H9 (cell line): ENCODE measurements around the gene LRFN2. TPM values are rescaled to one million over a fixed set of nuclear protein-coding genes. Genes with fewer than 3 reads are reported as not detected.

Experiments
- DNase-seq: peaks from one replicate; pipeline ENCODE4 v3.0.0-alpha.2; 2017
- H2AFZ ChIP-seq: one replicate; pipeline ENCODE4 v1.6.1; 2013; ENCODE audit warnings: mild to moderate bottlenecking, low read length, control low read depth, moderate library complexity
- H2AK5ac ChIP-seq: 2 replicates; pipeline ENCODE4 v1.6.1; 2013; ENCODE audit warnings: low read length, control low read depth, mixed read lengths; ENCODE audit not compliant: insufficient read length
- H2BK120ac ChIP-seq: one replicate; pipeline ENCODE4 v1.6.1; 2013; ENCODE audit warnings: low read depth, mild to moderate bottlenecking, low read length, control low read depth, inconsistent platforms; ENCODE audit not compliant: poor library complexity, severe bottlenecking
- H2BK12ac ChIP-seq: 2 replicates; pipeline ENCODE4 v1.6.1; 2013; ENCODE audit warnings: low read length, control low read depth, mixed read lengths, low read depth; ENCODE audit not compliant: insufficient read length
- H2BK15ac ChIP-seq: 2 replicates; pipeline ENCODE4 v1.6.1; 2013; ENCODE audit warnings: low read depth, low read length, control low read depth
- H2BK20ac ChIP-seq: one replicate; pipeline ENCODE4 v1.6.1; 2013; ENCODE audit warnings: low read depth, mild to moderate bottlenecking, low read length, control low read depth, inconsistent platforms; ENCODE audit not compliant: poor library complexity, severe bottlenecking
- H2BK5ac ChIP-seq: 2 replicates; pipeline ENCODE4 v1.6.1; 2013; ENCODE audit warnings: low read length, control low read depth, mixed read lengths; ENCODE audit not compliant: insufficient read length
- H3K14ac ChIP-seq: 2 replicates; pipeline ENCODE4 v1.6.1; 2013; ENCODE audit warnings: low read length, control low read depth; ENCODE audit not compliant: insufficient read depth
- H3K18ac ChIP-seq: 2 replicates; pipeline ENCODE4 v1.6.1; 2013; ENCODE audit warnings: low read depth, mild to moderate bottlenecking, mixed read lengths, low read length, control low read depth; ENCODE audit not compliant: insufficient read length
- H3K23ac ChIP-seq: 2 replicates; pipeline ENCODE4 v1.6.1; 2013; ENCODE audit warnings: low read length, control low read depth, mixed read lengths, low read depth; ENCODE audit not compliant: insufficient read length
- H3K23me2 ChIP-seq: 2 replicates; pipeline ENCODE4 v1.6.1; 2013; ENCODE audit warnings: low read depth, mild to moderate bottlenecking, mixed read lengths, low read length, control low read depth; ENCODE audit not compliant: insufficient read length, poor library complexity, severe bottlenecking
- H3K27ac ChIP-seq: 2 replicates; pipeline ENCODE4 v1.5.1; 2013; ENCODE audit warnings: low read length, control low read depth, mixed read lengths, low read depth; ENCODE audit not compliant: insufficient read length
- H3K27me3 ChIP-seq: 2 replicates; pipeline ENCODE4 v1.6.1; 2013; ENCODE audit warnings: low read length, control low read depth, inconsistent platforms; ENCODE audit not compliant: insufficient read depth
- H3K4ac ChIP-seq: 2 replicates; pipeline ENCODE4 v1.6.1; 2013; ENCODE audit warnings: low read depth, mild to moderate bottlenecking, control low read depth, inconsistent platforms, low read length, moderate library complexity
- H3K4me1 ChIP-seq: 2 replicates; pipeline ENCODE4 v1.6.1; 2013; ENCODE audit warnings: low read length, control low read depth, inconsistent platforms; ENCODE audit not compliant: insufficient read depth
- H3K4me2 ChIP-seq: 2 replicates; pipeline ENCODE4 v1.6.1; 2013; ENCODE audit warnings: low read length, control low read depth, mixed read lengths; ENCODE audit not compliant: insufficient read length, insufficient read depth
- H3K56ac ChIP-seq: 2 replicates; pipeline ENCODE4 v1.6.1; 2013; ENCODE audit warnings: low read depth, mild to moderate bottlenecking, mixed read lengths, low read length, control low read depth; ENCODE audit not compliant: insufficient read length
- H3K79me1 ChIP-seq: 2 replicates; pipeline ENCODE4 v1.6.1; 2013; ENCODE audit warnings: low read depth, mild to moderate bottlenecking, moderate library complexity, low read length, control low read depth, inconsistent platforms; ENCODE audit not compliant: insufficient read depth, poor library complexity, severe bottlenecking
- H3K79me2 ChIP-seq: 2 replicates; pipeline ENCODE4 v1.6.1; 2013; ENCODE audit warnings: low read length, control low read depth, inconsistent platforms; ENCODE audit not compliant: insufficient read depth
- H3K9ac ChIP-seq: 2 replicates; pipeline ENCODE4 v1.6.1; 2013; ENCODE audit warnings: low read length, control low read depth, mixed read lengths; ENCODE audit not compliant: insufficient read length; ENCODE audit errors: extremely low read depth
- H3K9me3 ChIP-seq: one replicate; pipeline ENCODE4 v1.6.1; 2013; ENCODE audit warnings: low read depth, low read length, inconsistent platforms; ENCODE audit not compliant: control insufficient read depth
- H3T11ph ChIP-seq: one replicate; pipeline ENCODE4 v1.6.1; 2013; ENCODE audit warnings: mild to moderate bottlenecking, low read length, control low read depth, inconsistent platforms
- H4K20me1 ChIP-seq: one replicate; pipeline ENCODE4 v1.6.1; 2013; ENCODE audit not compliant: control insufficient read depth, insufficient read length, insufficient read depth
- H4K5ac ChIP-seq: 2 replicates; pipeline ENCODE4 v1.6.1; 2013; ENCODE audit warnings: low read depth, mild to moderate bottlenecking, mixed read lengths, low read length, control low read depth; ENCODE audit not compliant: insufficient read length
- H4K8ac ChIP-seq: replicated peaks from 2 replicates; pipeline ENCODE4 v1.6.1; 2013; ENCODE audit warnings: low read length, control low read depth, mixed read lengths, low read depth; ENCODE audit not compliant: insufficient read length
- H4K91ac ChIP-seq: 2 replicates; pipeline ENCODE4 v1.6.1; 2013; ENCODE audit warnings: low read depth, mild to moderate bottlenecking, moderate library complexity, mixed read lengths, low read length, control low read depth; ENCODE audit not compliant: insufficient read length
- H3K27ac Mint-ChIP-seq, 3 experiments: 2 replicates in 2 of 3; 3 replicates in 1 of 3; pipeline ENCODE4 v1.8.0; 2020 to 2021; ENCODE audit warnings: mixed read lengths in 3 of 3, mild to moderate bottlenecking in 1 of 3, moderate library complexity in 1 of 3
- H3K27me3 Mint-ChIP-seq: 2 replicates; pipeline ENCODE4 v1.8.0; 2021; ENCODE audit warnings: low read depth, mild to moderate bottlenecking, moderate library complexity, mixed read lengths
- H3K36me3 Mint-ChIP-seq, 3 experiments: 2 replicates in 2 of 3; 3 replicates in 1 of 3; pipeline ENCODE4 v1.8.0; 2020 to 2021; ENCODE audit warnings: low read depth in 3 of 3, mixed read lengths in 3 of 3; ENCODE audit not compliant: insufficient read depth in 1 of 3
- H3K4me1 Mint-ChIP-seq, 2 experiments: 2 replicates each; pipeline ENCODE4 v1.8.0; 2020; ENCODE audit warnings: mixed read lengths in 2 of 2
- H3K4me3 Mint-ChIP-seq, 2 experiments: 2 replicates in 1 of 2; 3 replicates in 1 of 2; pipeline ENCODE4 v1.8.0; 2020 to 2021; ENCODE audit warnings: mild to moderate bottlenecking in 2 of 2, mixed read lengths in 2 of 2, moderate library complexity in 1 of 2
- H3K9me3 Mint-ChIP-seq, 2 experiments: 2 replicates in 1 of 2; 3 replicates in 1 of 2; pipeline ENCODE4 v1.8.0; 2020; ENCODE audit warnings: mild to moderate bottlenecking in 2 of 2, mixed read lengths in 2 of 2, moderate library complexity in 1 of 2
- CTCF ChIP-seq: fragments of 200-600 bp; sonication (generic); conservative IDR thresholded peaks from 3 replicates; pipeline ENCODE4 v1.8.0; 2021; ENCODE audit warnings: antibody characterized with exemption, mild to moderate bottlenecking
- WGBS: extraction: QIAGEN DNeasy Blood & Tissue Kit; methylation state at CpG from one replicate; pipeline ENCODE4 v1.1.7; 2013; ENCODE audit warnings: missing lambda C conversion rate, low lambda C conversion rate, mixed read lengths; ENCODE audit not compliant: insufficient read length; ENCODE audit errors: extremely low coverage; 5-methylcytosine and 5-hydroxymethylcytosine counted together
- total RNA-seq: library from RNA; stranded (reverse); gene quantifications from 2 replicates; pipeline ENCODE4 v1.2.1, GENCODE V29; 2021

The LRFN2 gene
- total RNA-seq, 1 experiment from 2014 or later: 0.11 TPM

- H3K79me2 ChIP-seq: no peaks in the 10 kb centered on the region
- no peaks in the 10 kb centered on the region for H3K79me1 ChIP-seq
- no peaks in the 10 kb centered on the region for H3K4me1 ChIP-seq
- H2BK120ac ChIP-seq: no peak overlapping the region
- no CpG with 5 or more reads among the region's 4 CpGs for WGBS
- H3K27ac ChIP-seq: no peak overlapping the region
- no peak overlapping the region for H3K4me2 ChIP-seq
- no peak overlapping the region for H2BK15ac ChIP-seq
- H3K4ac ChIP-seq: no peak overlapping the region
- H3K4me1 Mint-ChIP-seq: no peaks in the 10 kb centered on the region
- no peak overlapping the region for H3T11ph ChIP-seq
- no peaks in the 10 kb centered on the region for H3K27me3 ChIP-seq
- H3K27me3 Mint-ChIP-seq: peaks cover 13% of the 10 kb centered on the region
- no peak overlapping the region for H3K23ac ChIP-seq
- H3K36me3 Mint-ChIP-seq: peaks cover 0 to 2% (median 0%) of the 10 kb centered on the region in 3 experiments; a peak in 1 of 7 replicates
- H2AFZ ChIP-seq: no peak overlapping the region
- H2BK12ac ChIP-seq: no peak overlapping the region
- H3K9me3 ChIP-seq: no peaks in the 10 kb centered on the region
- H4K91ac ChIP-seq: no peak overlapping the region
- no peak overlapping the region for H2BK5ac ChIP-seq
- H3K14ac ChIP-seq: no peak overlapping the region
- H3K18ac ChIP-seq: no peak overlapping the region
- H3K27ac Mint-ChIP-seq: no peak overlapping the region
- no peak for TF ChIP-seq CTCF
- no peaks in the 10 kb centered on the region for H3K9me3 Mint-ChIP-seq
- no peak for DNase-seq
- no peak overlapping the region for H3K9ac ChIP-seq
- H3K56ac ChIP-seq: no peak overlapping the region
- no peak overlapping the region for H2AK5ac ChIP-seq
- H4K5ac ChIP-seq: no peak overlapping the region
- H3K23me2 ChIP-seq: no peaks in the 10 kb centered on the region
- no peak overlapping the region for H4K8ac ChIP-seq
- H3K4me3 Mint-ChIP-seq: no peak overlapping the region
- H2BK20ac ChIP-seq: no peak overlapping the region
- H4K20me1 ChIP-seq: no peaks in the 10 kb centered on the region
These were observed 199.9 kb downstream of the LRFN2 start for GRCh38 chr6:40387127-40387870.
